OCI-LY1 (cell line): Measurements from ENCODE around the gene LITAF.

ENCODE experiments used
- EZH2 ChIP-seq: fragments of 200-600 bp; sonication (generic), shearing (Covaris generic); IDR thresholded peaks from 2 replicates; pipeline ENCODE4 v1.8.0; 2017; ENCODE audit warnings: borderline replicate concordance, mixed run types, mild to moderate bottlenecking, antibody characterized with exemption, low read length, moderate library complexity, mixed read lengths
- TF ChIP-seq, protein P1 (sequence below): fragments of 200-600 bp; sonication (generic), shearing (Covaris generic); IDR thresholded peaks from 2 replicates; pipeline ENCODE4 v1.5.1; 2017; ENCODE audit warnings: mild to moderate bottlenecking, antibody characterized with exemption, low read length, moderate library complexity, mixed read lengths

DNA sequence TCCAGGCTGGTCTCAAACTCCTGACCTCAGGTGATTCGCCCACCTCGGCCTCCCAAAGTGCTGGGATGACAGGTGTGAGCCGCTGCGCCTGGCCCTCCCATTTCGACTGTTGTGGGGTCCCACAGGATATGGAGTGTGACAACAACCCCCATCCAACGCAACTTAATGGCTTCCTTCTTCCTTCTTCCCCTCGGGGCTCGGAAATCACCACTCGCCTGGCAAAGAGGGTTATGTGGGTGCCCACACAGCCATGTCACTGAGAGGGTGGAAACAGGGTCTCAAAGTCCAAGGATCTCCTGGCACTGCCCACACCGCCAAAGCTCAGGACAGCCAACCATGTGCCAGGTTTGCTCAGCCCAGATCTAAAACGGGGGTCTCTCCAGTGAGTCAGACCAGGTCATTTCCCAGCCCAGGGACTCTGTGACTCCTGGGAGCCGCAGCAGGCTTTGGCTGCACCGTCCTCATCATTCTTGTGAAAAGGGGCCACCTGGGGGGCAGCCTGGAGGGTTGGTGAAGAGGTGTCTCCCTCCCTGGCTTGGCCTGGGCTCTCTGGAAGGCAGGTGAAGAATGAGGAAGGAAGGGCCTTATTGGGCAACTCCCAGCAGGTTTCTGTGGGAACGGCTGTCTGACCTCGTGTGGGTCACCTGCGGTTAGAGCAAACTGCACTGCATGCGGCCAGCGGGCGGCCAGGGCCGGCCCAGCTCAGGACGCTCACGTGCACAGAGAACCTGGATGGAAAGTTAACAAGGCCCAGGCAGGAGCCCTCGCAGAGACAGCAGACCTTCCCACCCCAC, 25.3 kb upstream of the LITAF start:
- TF ChIP-seq, protein P1, sequence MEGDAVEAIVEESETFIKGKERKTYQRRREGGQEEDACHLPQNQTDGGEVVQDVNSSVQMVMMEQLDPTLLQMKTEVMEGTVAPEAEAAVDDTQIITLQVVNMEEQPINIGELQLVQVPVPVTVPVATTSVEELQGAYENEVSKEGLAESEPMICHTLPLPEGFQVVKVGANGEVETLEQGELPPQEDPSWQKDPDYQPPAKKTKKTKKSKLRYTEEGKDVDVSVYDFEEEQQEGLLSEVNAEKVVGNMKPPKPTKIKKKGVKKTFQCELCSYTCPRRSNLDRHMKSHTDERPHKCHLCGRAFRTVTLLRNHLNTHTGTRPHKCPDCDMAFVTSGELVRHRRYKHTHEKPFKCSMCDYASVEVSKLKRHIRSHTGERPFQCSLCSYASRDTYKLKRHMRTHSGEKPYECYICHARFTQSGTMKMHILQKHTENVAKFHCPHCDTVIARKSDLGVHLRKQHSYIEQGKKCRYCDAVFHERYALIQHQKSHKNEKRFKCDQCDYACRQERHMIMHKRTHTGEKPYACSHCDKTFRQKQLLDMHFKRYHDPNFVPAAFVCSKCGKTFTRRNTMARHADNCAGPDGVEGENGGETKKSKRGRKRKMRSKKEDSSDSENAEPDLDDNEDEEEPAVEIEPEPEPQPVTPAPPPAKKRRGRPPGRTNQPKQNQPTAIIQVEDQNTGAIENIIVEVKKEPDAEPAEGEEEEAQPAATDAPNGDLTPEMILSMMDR = no peak
- TF ChIP-seq EZH2 = no peak
